HepG2 (cell line): ENCODE data around the gene GPR15LG. TPM values are rescaled to one million over a fixed set of nuclear protein-coding genes. Genes with fewer than 3 reads are reported as not detected.
A peak's percentile ranks its signal among the peaks of the same experiment; 100 is the strongest.

Experiments used
- ATAC-seq: fragments of 200-7000 bp; cut with Tn5 transposase; 3 replicates; pipeline ENCODE4 v1.9.1; 2020; ENCODE audit warnings: mild to moderate bottlenecking, moderate library complexity
- BruUV-seq: library from RNA; stranded (reverse); fragments of 400-500 nt; replicated peaks from 2 replicates; lab custom pipeline; 2021; lab: Mats Ljungman, UMichigan
- CTCF ChIA-PET: fragments of 300-600 bp; formaldehyde crosslinking; extraction: SDS; loops from one replicate; lab custom pipeline; 2021; ENCODE audit warnings: low total read pairs, inconsistent platforms, low intra/inter-chr PET ratio; lab: Yijun Ruan, JAX
- POLR2A ChIA-PET: fragments of 350-600 bp; sonication (Branson Sonifier 250); formaldehyde crosslinking; loops from one replicate; lab custom pipeline; 2020; ENCODE audit warnings: antibody characterized with exemption, inconsistent platforms; lab: Yijun Ruan, JAX
- DNase-seq: peaks from one replicate; pipeline ENCODE4 v3.0.0-alpha.2; 2015; ENCODE audit warnings: low spot score
- FAIRE-seq: peaks from 3 replicates; lab custom pipeline; 2011; peaks lifted over from hg19 to GRCh38; lab: Jason Lieb, UNC
- H2AFZ ChIP-seq: one replicate; pipeline ENCODE4 v1.6.1; 2011; ENCODE audit warnings: low read length, inconsistent platforms
- H3K27ac ChIP-seq: fragments of 300-600 bp; 3 replicates; pipeline ENCODE4 v1.8.0; 2011; ENCODE audit warnings: mixed run types, mild to moderate bottlenecking, mixed read lengths, low read length, inconsistent platforms; ENCODE audit not compliant: insufficient read depth; ENCODE audit errors: extremely low read length
- H3K27me3 ChIP-seq, 2 experiments: fragments of 200-600 bp in 1 of 2; 2 replicates in 1 of 2; 3 replicates in 1 of 2; pipeline versions ENCODE4 v1.6.0 to v1.8.0; 2011; ENCODE audit warnings: low read length in 2 of 2, mild to moderate bottlenecking in 2 of 2, moderate library complexity in 2 of 2, inconsistent platforms in 1 of 2; ENCODE audit not compliant: insufficient read depth in 2 of 2, control insufficient read depth in 1 of 2
- H3K36me3 ChIP-seq, 2 experiments: fragments of 200-600 bp in 1 of 2; replicated peaks in 1 of 2; 2 replicates in 1 of 2; 3 replicates in 1 of 2; pipeline versions ENCODE4 v1.5.1 to v1.8.0; 2011; ENCODE audit warnings: low read length in 2 of 2, inconsistent platforms in 1 of 2; ENCODE audit not compliant: insufficient read depth in 2 of 2, control insufficient read depth in 1 of 2
- H3K4me1 ChIP-seq: 2 replicates; pipeline ENCODE4 v1.5.1; 2012; ENCODE audit warnings: low read length, inconsistent platforms; ENCODE audit not compliant: insufficient read depth
- H3K4me2 ChIP-seq: 2 replicates; pipeline ENCODE4 v1.6.0; 2011; ENCODE audit warnings: low read depth, low read length, inconsistent platforms
- H3K4me3 ChIP-seq, 3 experiments: fragments of 200-600 bp in 1 of 3; sonication (generic), shearing (Covaris generic) in 1 of 3; replicated peaks in 1 of 3; 2 replicates each; pipeline ENCODE4 v1.5.1; 2011 to 2016; ENCODE audit warnings: low read length in 3 of 3, inconsistent platforms in 2 of 3, low read depth in 2 of 3, mild to moderate bottlenecking in 2 of 3, control low read depth in 1 of 3, mixed read lengths in 1 of 3; ENCODE audit not compliant: insufficient read depth in 1 of 3
- H3K79me2 ChIP-seq: one replicate; pipeline ENCODE4 v1.6.1; 2011; ENCODE audit warnings: low read length, inconsistent platforms; ENCODE audit not compliant: insufficient read depth
- H3K9ac ChIP-seq: 2 replicates; pipeline ENCODE4 v1.6.0; 2011; ENCODE audit warnings: mild to moderate bottlenecking, low read depth, low read length, inconsistent platforms; ENCODE audit not compliant: insufficient read depth
- H3K9me3 ChIP-seq: 2 replicates; pipeline ENCODE4 v1.5.1; 2012; ENCODE audit warnings: mild to moderate bottlenecking, low read length
- H4K20me1 ChIP-seq: 2 replicates; pipeline ENCODE4 v1.6.0; 2011; ENCODE audit warnings: inconsistent platforms, mild to moderate bottlenecking, low read length, moderate library complexity; ENCODE audit not compliant: insufficient read depth
- FOSL2 ChIP-seq: sonication (generic); formaldehyde crosslinking; IDR thresholded peaks from 2 replicates; pipeline ENCODE4 v1.4.0; 2020; ENCODE audit warnings: missing genetic modification reagents
- FUBP1 ChIP-seq: sonication (generic); formaldehyde crosslinking; IDR thresholded peaks from 2 replicates; pipeline ENCODE4 v1.5.1; 2020; ENCODE audit warnings: missing genetic modification reagents, mild to moderate bottlenecking, borderline replicate concordance
- PAX8 ChIP-seq: sonication (generic); formaldehyde crosslinking; IDR thresholded peaks from 2 replicates; pipeline ENCODE4 v1.8.0; 2022; ENCODE audit warnings: mild to moderate bottlenecking, missing genetic modification reagents, borderline replicate concordance
- RBFOX2 ChIP-seq: fragments of 200-400 bp; formaldehyde crosslinking; IDR thresholded peaks from 2 replicates; pipeline ENCODE4 v1.6.1; 2017; ENCODE audit warnings: low read depth, mild to moderate bottlenecking, low read length
- RELA ChIP-seq: sonication (generic); formaldehyde crosslinking; IDR thresholded peaks from 2 replicates; pipeline ENCODE4 v1.4.0; 2020; ENCODE audit warnings: missing genetic modification reagents
- SP2 ChIP-seq: sonication (generic); formaldehyde crosslinking; IDR thresholded peaks from 2 replicates; pipeline ENCODE4 v1.5.1; 2020; ENCODE audit warnings: mild to moderate bottlenecking, missing genetic modification reagents
- SRF ChIP-seq: IDR thresholded peaks from 2 replicates; pipeline ENCODE4 v1.6.1; 2011; ENCODE audit warnings: mild to moderate bottlenecking, low read depth, low read length, moderate library complexity
- ZNF318 ChIP-seq: sonication (generic); formaldehyde crosslinking; IDR thresholded peaks from 2 replicates; pipeline ENCODE4 v1.4.0; 2020; ENCODE audit warnings: mild to moderate bottlenecking, missing genetic modification reagents
- WGBS: methylation state at CpG from one replicate; pipeline ENCODE4 v1.1.6; 2017; ENCODE audit warnings: low lambda C conversion rate; 5-methylcytosine and 5-hydroxymethylcytosine counted together
- in situ Hi-C: cut with HindIII; loops from 2 replicates; pipeline ENCODE4 v1.10.0; 2017; ENCODE audit warnings: low pct_unique_long_range_greater_than_20kb; ENCODE audit not compliant: extremely low pct_ligation_motif_present
- intact Hi-C: fragments of 100-400 bp; cut with micrococcal nuclease; formaldehyde crosslinking; loops from one replicate; pipeline ENCODE4 v1.10.0; 2022; ENCODE audit not compliant: unreplicated experiment
- polyA plus RNA-seq, 8 experiments: library from polyadenylated mRNA; depleted of rRNA in 3 of 8; stranded (reverse) in 7 of 8; unstranded in 1 of 8; fragments of >200 nt; fragmentation: Illumina TruSeq in 4 of 8; extraction: Trizol in 4 of 8; gene quantifications; 2 replicates each; pipeline versions ENCODE4 v1.2.1 to v1.2.3, GENCODE V29; 2011 to 2016; ENCODE audit warnings: low read depth in 4 of 8, missing spikeins in 1 of 8, mixed read lengths in 1 of 8; ENCODE audit not compliant: insufficient read depth in 1 of 8
- total RNA-seq, 5 experiments: library from RNA; depleted of rRNA; stranded (reverse); fragments of >200 nt; fragmentation: Illumina TruSeq; extraction: Trizol; gene quantifications; 2 replicates each; pipeline ENCODE4 v1.2.3, GENCODE V29; 2016; ENCODE audit warnings: low read depth in 1 of 5

Gene GPR15LG
- total and polyA plus RNA-seq, 2 of the 13 experiments (the other 11 are each of a cell fraction or from before 2014, with no cell fraction given): not detected

DNA sequence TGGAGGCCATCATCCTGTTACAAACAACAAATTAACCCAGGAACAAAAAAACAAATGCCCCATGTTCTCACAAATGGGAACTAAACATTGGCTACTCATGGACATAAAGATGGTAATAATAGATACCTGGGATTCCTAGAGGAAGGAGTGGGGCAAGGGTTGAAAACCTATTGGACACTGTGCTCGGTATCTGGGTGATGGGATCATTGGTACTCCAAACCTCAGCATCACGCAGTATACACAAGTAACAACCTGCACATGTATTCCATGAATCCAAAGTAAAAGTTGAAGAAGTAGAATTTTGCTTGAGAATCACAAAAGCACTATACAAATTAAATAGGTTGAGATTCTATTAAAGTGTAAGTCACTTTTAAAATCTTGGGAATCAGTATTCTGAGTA lies 17.6 kb upstream of the GPR15LG start:
- TF ChIP-seq SP2 (CRISPR knock-in tag) (no peak), RELA (no peak), FUBP1 (CRISPR knock-in tag) (no peak), SRF (no peak), PAX8 (CRISPR knock-in tag) (no peak)
- Histone ChIP-seq H4K20me1 (no peaks in the 10 kb centered on the region), H3K36me3 (peaks cover 4 to 18% of the 10 kb centered on the region in 2 experiments; a peak in 3 of 5 replicates), H3K4me3 (no peak overlapping the region), H3K9ac (no peak overlapping the region), H3K9me3 (no peaks in the 10 kb centered on the region), H3K4me2 (no peak overlapping the region), H2AFZ (no peak overlapping the region), H3K79me2 (no peaks in the 10 kb centered on the region), H3K27me3 (no peaks in the 10 kb centered on the region), H3K4me1 (0 out of 2 replicates have a peak, but pooled peaks cover 7% of the 10 kb centered on the region), H3K27ac (no peak overlapping the region)
- 97% methylated on average over 2 of the region's 2 CpGs for WGBS
- ATAC-seq (no peak), FAIRE-seq (no peak), DNase-seq (no peak)
- in situ Hi-C loops: no loop called here
- intact Hi-C loops: loop anchor here (1.0 kb wide), 1 partner anchor 8 kb away; no protein-coding TSS in a partner anchor
- POLR2A ChIA-PET: interaction anchor here (0.9 kb wide), 1 partner anchor 17 kb away, joined by 3 read pairs; the partner anchor contains the start of gene GHITM
- CTCF ChIA-PET: no interaction called here
- no TSS peak for BruUV-seq

- POLR2A ChIA-PET: no interaction called here
- DNase-seq (no peak), FAIRE-seq (no peak), ATAC-seq (no peak)
- H3K27me3 ChIP-seq: peaks cover 0 to under 1% of the 10 kb centered on the region in 2 experiments; a peak in 1 of 5 replicates
- in situ Hi-C loops (no loop called here), intact Hi-C loops (loop anchor here (1.0 kb wide), 1 partner anchor 8 kb away; no protein-coding TSS in a partner anchor)
- 0 out of 2 replicates have a peak, but pooled peaks cover 10% of the 10 kb centered on the region for H3K4me1 ChIP-seq
- no peak overlapping the region for H3K27ac ChIP-seq
- no peaks in the 10 kb centered on the region for H4K20me1 ChIP-seq
- H3K79me2 ChIP-seq: no peaks in the 10 kb centered on the region
- no peaks in the 10 kb centered on the region for H3K9me3 ChIP-seq
- no peak overlapping the region for H2AFZ ChIP-seq
- H3K4me2 ChIP-seq: no peak overlapping the region
- CTCF ChIA-PET: no interaction called here
- peaks cover 2 to 12% of the 10 kb centered on the region in 2 experiments; a peak in 3 of 5 replicates for H3K36me3 ChIP-seq
- BruUV-seq: no TSS peak
- no peak overlapping the region for H3K9ac ChIP-seq
- 87% methylated on average over 10 of the region's 10 CpGs for WGBS
- H3K4me3 ChIP-seq: no peak overlapping the region
- TF ChIP-seq RBFOX2 (no peak), ZNF318 (CRISPR knock-in tag) (no peak), FOSL2 (CRISPR knock-in tag) (0 out of 2 replicates have a peak, but pooled peaks have one; percentile 30)
Observed at GRCh38 chr10:84156768-84157167, 16.8 kb upstream of the GPR15LG start.
